ENCODE data around the gene IVD.

DNA sequence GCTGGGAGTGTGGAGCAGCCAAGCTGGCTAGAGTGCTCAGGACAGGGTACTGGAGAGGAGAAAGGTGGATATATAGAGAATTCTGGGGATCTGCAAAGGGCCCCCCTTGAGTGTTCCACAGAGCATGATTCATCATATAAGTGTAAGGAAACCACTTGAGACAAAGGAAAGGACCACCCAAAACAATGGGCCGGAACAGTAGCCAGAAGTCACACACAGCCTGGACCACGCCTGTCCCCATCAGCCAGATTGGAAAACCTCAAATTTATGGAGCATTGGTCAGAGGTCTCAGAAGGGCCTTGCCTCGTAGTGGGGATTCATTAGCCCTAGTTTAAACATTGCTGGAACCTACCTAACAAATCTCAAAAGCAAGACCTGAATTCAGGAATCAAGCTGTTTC, 28.0 kb upstream of the IVD start:
- TF ChIP-seq, protein P1, sequence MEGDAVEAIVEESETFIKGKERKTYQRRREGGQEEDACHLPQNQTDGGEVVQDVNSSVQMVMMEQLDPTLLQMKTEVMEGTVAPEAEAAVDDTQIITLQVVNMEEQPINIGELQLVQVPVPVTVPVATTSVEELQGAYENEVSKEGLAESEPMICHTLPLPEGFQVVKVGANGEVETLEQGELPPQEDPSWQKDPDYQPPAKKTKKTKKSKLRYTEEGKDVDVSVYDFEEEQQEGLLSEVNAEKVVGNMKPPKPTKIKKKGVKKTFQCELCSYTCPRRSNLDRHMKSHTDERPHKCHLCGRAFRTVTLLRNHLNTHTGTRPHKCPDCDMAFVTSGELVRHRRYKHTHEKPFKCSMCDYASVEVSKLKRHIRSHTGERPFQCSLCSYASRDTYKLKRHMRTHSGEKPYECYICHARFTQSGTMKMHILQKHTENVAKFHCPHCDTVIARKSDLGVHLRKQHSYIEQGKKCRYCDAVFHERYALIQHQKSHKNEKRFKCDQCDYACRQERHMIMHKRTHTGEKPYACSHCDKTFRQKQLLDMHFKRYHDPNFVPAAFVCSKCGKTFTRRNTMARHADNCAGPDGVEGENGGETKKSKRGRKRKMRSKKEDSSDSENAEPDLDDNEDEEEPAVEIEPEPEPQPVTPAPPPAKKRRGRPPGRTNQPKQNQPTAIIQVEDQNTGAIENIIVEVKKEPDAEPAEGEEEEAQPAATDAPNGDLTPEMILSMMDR (IDR thresholded peaks at IDR 0.05; ENCODE audit: poor library complexity, severe bottlenecking), result no peak
- TF ChIP-seq, protein P2, sequence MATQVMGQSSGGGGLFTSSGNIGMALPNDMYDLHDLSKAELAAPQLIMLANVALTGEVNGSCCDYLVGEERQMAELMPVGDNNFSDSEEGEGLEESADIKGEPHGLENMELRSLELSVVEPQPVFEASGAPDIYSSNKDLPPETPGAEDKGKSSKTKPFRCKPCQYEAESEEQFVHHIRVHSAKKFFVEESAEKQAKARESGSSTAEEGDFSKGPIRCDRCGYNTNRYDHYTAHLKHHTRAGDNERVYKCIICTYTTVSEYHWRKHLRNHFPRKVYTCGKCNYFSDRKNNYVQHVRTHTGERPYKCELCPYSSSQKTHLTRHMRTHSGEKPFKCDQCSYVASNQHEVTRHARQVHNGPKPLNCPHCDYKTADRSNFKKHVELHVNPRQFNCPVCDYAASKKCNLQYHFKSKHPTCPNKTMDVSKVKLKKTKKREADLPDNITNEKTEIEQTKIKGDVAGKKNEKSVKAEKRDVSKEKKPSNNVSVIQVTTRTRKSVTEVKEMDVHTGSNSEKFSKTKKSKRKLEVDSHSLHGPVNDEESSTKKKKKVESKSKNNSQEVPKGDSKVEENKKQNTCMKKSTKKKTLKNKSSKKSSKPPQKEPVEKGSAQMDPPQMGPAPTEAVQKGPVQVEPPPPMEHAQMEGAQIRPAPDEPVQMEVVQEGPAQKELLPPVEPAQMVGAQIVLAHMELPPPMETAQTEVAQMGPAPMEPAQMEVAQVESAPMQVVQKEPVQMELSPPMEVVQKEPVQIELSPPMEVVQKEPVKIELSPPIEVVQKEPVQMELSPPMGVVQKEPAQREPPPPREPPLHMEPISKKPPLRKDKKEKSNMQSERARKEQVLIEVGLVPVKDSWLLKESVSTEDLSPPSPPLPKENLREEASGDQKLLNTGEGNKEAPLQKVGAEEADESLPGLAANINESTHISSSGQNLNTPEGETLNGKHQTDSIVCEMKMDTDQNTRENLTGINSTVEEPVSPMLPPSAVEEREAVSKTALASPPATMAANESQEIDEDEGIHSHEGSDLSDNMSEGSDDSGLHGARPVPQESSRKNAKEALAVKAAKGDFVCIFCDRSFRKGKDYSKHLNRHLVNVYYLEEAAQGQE (IDR thresholded peaks at IDR 0.05; ENCODE audit: borderline replicate concordance), result no peak
- TF ChIP-seq POLR2AphosphoS5 (IDR thresholded peaks at IDR 0.05) (no peak), EZH2 (IDR thresholded peaks at IDR 0.05; ENCODE audit: borderline replicate concordance, insufficient read depth, low read length, poor library complexity, severe bottlenecking) (no peak), EP300 (conservative IDR thresholded peaks at IDR 0.05; ENCODE audit: poor library complexity, severe bottlenecking) (no peak)

Data from neural cell (in vitro differentiated cells).